ENCODE data around the gene ZNF185. TPM values are rescaled to one million over a fixed set of nuclear protein-coding genes. Genes with fewer than 3 reads are reported as not detected.

Gene ZNF185
- total RNA-seq, 2 experiments from 2014 or later: 1.9 to 2.3 TPM

- CTCF ChIA-PET: no interaction called here
- Mint-ChIP-seq H3K27me3 (ENCODE audit: low read depth) (no peaks in the 10 kb centered on the region), H3K9me3 (no peaks in the 10 kb centered on the region), H3K36me3 (ENCODE audit: low read depth) (no peaks in the 10 kb centered on the region), H3K4me3 (no peak overlapping the region), H3K27ac (no peak overlapping the region), H3K4me1 (ENCODE audit: low read depth) (no peaks in the 10 kb centered on the region)
- intact Hi-C loops (cut with micrococcal nuclease): no loop called here
- DNase-seq: peak; percentile 18
Measured at GRCh38 chrX:152912106-152912505, 14.2 kb downstream of the ZNF185 start.

GRCh38 chrX:152912641-152913040, 14.8 kb downstream of the ZNF185 start:
- no peaks in the 10 kb centered on the region for H3K4me1 Mint-ChIP-seq (ENCODE audit: low read depth)
- DNase-seq: no peak
- CTCF ChIA-PET: interaction anchor here (0.9 to 1.5 kb wide), 3 partner anchors 7 to 20 kb away, joined by 4 to 5 read pairs (median 4); no protein-coding TSS in a partner anchor
- H3K36me3 Mint-ChIP-seq (ENCODE audit: low read depth): no peaks in the 10 kb centered on the region
- H3K27me3 Mint-ChIP-seq (ENCODE audit: low read depth): no peaks in the 10 kb centered on the region
- H3K4me3 Mint-ChIP-seq: no peak overlapping the region
- no peaks in the 10 kb centered on the region for H3K9me3 Mint-ChIP-seq
- intact Hi-C loops (cut with micrococcal nuclease): no loop called here
- H3K27ac Mint-ChIP-seq: no peak overlapping the region

- no peaks in the 10 kb centered on the region for H3K9me3 Mint-ChIP-seq
- H3K27ac Mint-ChIP-seq: no peak overlapping the region
- H3K4me1 Mint-ChIP-seq (ENCODE audit: low read depth): no peaks in the 10 kb centered on the region
- no peaks in the 10 kb centered on the region for H3K36me3 Mint-ChIP-seq (ENCODE audit: low read depth)
- no peak for DNase-seq
- intact Hi-C loops (cut with micrococcal nuclease): no loop called here
- no peak overlapping the region for H3K4me3 Mint-ChIP-seq
- no peaks in the 10 kb centered on the region for H3K27me3 Mint-ChIP-seq (ENCODE audit: low read depth)
- CTCF ChIA-PET: interaction anchor here (0.9 to 1.9 kb wide), 4 partner anchors 8 to 19 kb away, joined by 4 to 7 read pairs (median 4); no protein-coding TSS in a partner anchor
Measured at GRCh38 chrX:152913346-152913745, 15.5 kb downstream of the ZNF185 start.

GRCh38 chrX:152913910-152914309, 16.0 kb downstream of the ZNF185 start:
- H3K4me3 Mint-ChIP-seq: no peak overlapping the region
- CTCF ChIA-PET: interaction anchor here (0.6 to 1.9 kb wide), 4 partner anchors 9 to 39 kb away, joined by 3 to 7 read pairs (median 4); no protein-coding TSS in a partner anchor
- H3K9me3 Mint-ChIP-seq: no peaks in the 10 kb centered on the region
- no peaks in the 10 kb centered on the region for H3K27me3 Mint-ChIP-seq (ENCODE audit: low read depth)
- H3K36me3 Mint-ChIP-seq (ENCODE audit: low read depth): no peaks in the 10 kb centered on the region
- intact Hi-C loops (cut with micrococcal nuclease): no loop called here
- no peaks in the 10 kb centered on the region for H3K4me1 Mint-ChIP-seq (ENCODE audit: low read depth)
- H3K27ac Mint-ChIP-seq: no peak overlapping the region
- no peak for DNase-seq

GRCh38 chrX:152915541-152916241, 17.8 kb downstream of the ZNF185 start:
- CTCF ChIA-PET: interaction anchor here (1.4 to 1.9 kb wide), 2 partner anchors 10 kb away, joined by 6 to 7 read pairs; no protein-coding TSS in a partner anchor
- Mint-ChIP-seq H3K9me3 (no peaks in the 10 kb centered on the region), H3K4me1 (ENCODE audit: low read depth) (no peaks in the 10 kb centered on the region), H3K27ac (no peak overlapping the region), H3K36me3 (ENCODE audit: low read depth) (no peaks in the 10 kb centered on the region), H3K27me3 (ENCODE audit: low read depth) (no peaks in the 10 kb centered on the region), H3K4me3 (no peak overlapping the region)
- DNase-seq: peak; percentile 9
- intact Hi-C loops (cut with micrococcal nuclease): no loop called here

- H3K9me3 Mint-ChIP-seq: no peaks in the 10 kb centered on the region
- CTCF ChIA-PET: no interaction called here
- intact Hi-C loops (cut with micrococcal nuclease): no loop called here
- H3K4me3 Mint-ChIP-seq: no peak overlapping the region
- no peaks in the 10 kb centered on the region for H3K36me3 Mint-ChIP-seq (ENCODE audit: low read depth)
- H3K4me1 Mint-ChIP-seq (ENCODE audit: low read depth): peaks cover 2% of the 10 kb centered on the region
- DNase-seq: no peak
- no peaks in the 10 kb centered on the region for H3K27me3 Mint-ChIP-seq (ENCODE audit: low read depth)
- no peak overlapping the region for H3K27ac Mint-ChIP-seq
Measured at GRCh38 chrX:152917656-152918579, 20.1 kb downstream of the ZNF185 start.

- peaks cover 4% of the 10 kb centered on the region for H3K4me1 Mint-ChIP-seq (ENCODE audit: low read depth)
- no peaks in the 10 kb centered on the region for H3K27me3 Mint-ChIP-seq (ENCODE audit: low read depth)
- CTCF ChIA-PET: no interaction called here
- H3K9me3 Mint-ChIP-seq: no peaks in the 10 kb centered on the region
- H3K27ac Mint-ChIP-seq: no peak overlapping the region
- intact Hi-C loops (cut with micrococcal nuclease): no loop called here
- H3K4me3 Mint-ChIP-seq: no peak overlapping the region
- no peak for DNase-seq
- no peaks in the 10 kb centered on the region for H3K36me3 Mint-ChIP-seq (ENCODE audit: low read depth)
Measured at GRCh38 chrX:152918707-152919106, 20.8 kb downstream of the ZNF185 start.

GRCh38 chrX:152923599-152923998, 25.7 kb downstream of the ZNF185 start:
- no peak overlapping the region for H3K27ac Mint-ChIP-seq
- no peaks in the 10 kb centered on the region for H3K27me3 Mint-ChIP-seq (ENCODE audit: low read depth)
- H3K9me3 Mint-ChIP-seq: no peaks in the 10 kb centered on the region
- H3K4me1 Mint-ChIP-seq (ENCODE audit: low read depth): peaks cover 7% of the 10 kb centered on the region
- no peaks in the 10 kb centered on the region for H3K36me3 Mint-ChIP-seq (ENCODE audit: low read depth)
- H3K4me3 Mint-ChIP-seq: no peak overlapping the region
- intact Hi-C loops (cut with micrococcal nuclease): loop anchor here (10.0 kb wide), 1 partner anchor 289 kb away; the partner anchor contains the start of gene GABRQ
- CTCF ChIA-PET: interaction anchor here (0.6 kb wide), 1 partner anchor 20 kb away, joined by 3 read pairs; no protein-coding TSS in a partner anchor
- DNase-seq: no peak

- H3K27me3 Mint-ChIP-seq (ENCODE audit: low read depth): no peaks in the 10 kb centered on the region
- no peak for DNase-seq
- CTCF ChIA-PET: interaction anchor here (1.2 to 2.0 kb wide), 5 partner anchors 11 to 26 kb away, joined by 3 to 10 read pairs (median 4); no protein-coding TSS in a partner anchor
Measured at GRCh38 chrX:152925835-152926234, 28.0 kb downstream of the ZNF185 start.

GRCh38 chrX:152926279-152926678, 28.4 kb downstream of the ZNF185 start:
- no peaks in the 10 kb centered on the region for H3K36me3 Mint-ChIP-seq (ENCODE audit: low read depth)
- no peaks in the 10 kb centered on the region for H3K27me3 Mint-ChIP-seq (ENCODE audit: low read depth)
- DNase-seq: peak; percentile 70
- no peak overlapping the region for H3K4me3 Mint-ChIP-seq
- H3K4me1 Mint-ChIP-seq (ENCODE audit: low read depth): peaks cover 6% of the 10 kb centered on the region
- H3K27ac Mint-ChIP-seq: no peak overlapping the region
- CTCF ChIA-PET: interaction anchor here (1.2 to 2.0 kb wide), 5 partner anchors 11 to 27 kb away, joined by 3 to 10 read pairs (median 4); no protein-coding TSS in a partner anchor
- no peaks in the 10 kb centered on the region for H3K9me3 Mint-ChIP-seq
- intact Hi-C loops (cut with micrococcal nuclease): loop anchor here (1.0 to 10.0 kb wide), 3 partner anchors 22 to 291 kb away; partner anchors contain the start of genes CETN2 and GABRQ

More at GRCh38 chrX:152925835-152926234, 28.0 kb downstream of the ZNF185 start:
- intact Hi-C loops (cut with micrococcal nuclease): loop anchor here (1.0 to 10.0 kb wide), 3 partner anchors 22 to 291 kb away; partner anchors contain the start of genes CETN2 and GABRQ
- no peak overlapping the region for H3K27ac Mint-ChIP-seq
- no peaks in the 10 kb centered on the region for H3K9me3 Mint-ChIP-seq
- no peaks in the 10 kb centered on the region for H3K36me3 Mint-ChIP-seq (ENCODE audit: low read depth)
- peaks cover 7% of the 10 kb centered on the region for H3K4me1 Mint-ChIP-seq (ENCODE audit: low read depth)
- H3K4me3 Mint-ChIP-seq: no peak overlapping the region

- no peak overlapping the region for H3K4me3 Mint-ChIP-seq
- no peaks in the 10 kb centered on the region for H3K36me3 Mint-ChIP-seq (ENCODE audit: low read depth)
- DNase-seq: no peak
- CTCF ChIA-PET: interaction anchor here (2.0 kb wide), 1 partner anchor 21 kb away, joined by 10 read pairs; no protein-coding TSS in a partner anchor
- intact Hi-C loops (cut with micrococcal nuclease): loop anchor here (1.0 to 10.0 kb wide), 3 partner anchors 23 to 292 kb away; partner anchors contain the start of genes CETN2 and GABRQ
- H3K9me3 Mint-ChIP-seq: no peaks in the 10 kb centered on the region
- H3K27me3 Mint-ChIP-seq (ENCODE audit: low read depth): no peaks in the 10 kb centered on the region
- H3K27ac Mint-ChIP-seq: no peak overlapping the region
- H3K4me1 Mint-ChIP-seq (ENCODE audit: low read depth): peaks cover 6% of the 10 kb centered on the region
Measured at GRCh38 chrX:152926923-152927322, 29.1 kb downstream of the ZNF185 start.
